GM19023 (cell line): ENCODE measurements around the gene MUC13.
A peak's percentile ranks its signal among the peaks of the same experiment; 100 is the strongest.

ENCODE experiments used
- ATAC-seq: cut with Tn5 transposase; IDR thresholded peaks from one replicate; pipeline ENCODE4 v1.9.1; 2021; ENCODE audit warnings: mild to moderate bottlenecking, moderate library complexity; ENCODE audit not compliant: unreplicated experiment

The MUC13 gene

GRCh38 chr3:124904835-124905492 is 29.6 kb downstream of the MUC13 start:
- no peak for ATAC-seq

- no peak for ATAC-seq
Observed at GRCh38 chr3:124903896-124904834, 30.4 kb downstream of the MUC13 start.

GRCh38 chr3:124896824-124897526 is 37.6 kb downstream of the MUC13 start:
- no peak for ATAC-seq

- no peak for ATAC-seq
Observed at GRCh38 chr3:124895756-124896155, 38.8 kb downstream of the MUC13 start.

- no peak for ATAC-seq
Observed at GRCh38 chr3:124893526-124893925, 41.0 kb downstream of the MUC13 start.

- ATAC-seq = no peak
Observed at GRCh38 chr3:124890573-124891190, 43.9 kb downstream of the MUC13 start.

- no peak for ATAC-seq
Observed at GRCh38 chr3:124888482-124889441, 45.8 kb downstream of the MUC13 start.

GRCh38 chr3:124887932-124888298 is 46.6 kb downstream of the MUC13 start:
- no peak for ATAC-seq

GRCh38 chr3:124887177-124887931 is 47.2 kb downstream of the MUC13 start, which contains the start of gene ITGB5:
Gene ITGB5, minus strand, starts transcription at chr3:124887365. Its CDS starts 365 bp downstream, at chr3:124887000.
- peak; percentile 61 for ATAC-seq

- ATAC-seq = peak; percentile 51
Observed at GRCh38 chr3:124886168-124887056, 48.1 kb downstream of the MUC13 start.

- no peak for ATAC-seq
Observed at GRCh38 chr3:124885466-124886167, 48.9 kb downstream of the MUC13 start.

- no peak for ATAC-seq
Observed at GRCh38 chr3:124884474-124885101, 50.0 kb downstream of the MUC13 start.

- ATAC-seq = no peak
Observed at GRCh38 chr3:124883766-124884473, 50.6 kb downstream of the MUC13 start.

- no peak for ATAC-seq
Observed at GRCh38 chr3:124882816-124883747, 51.5 kb downstream of the MUC13 start.

- no peak for ATAC-seq
Observed at GRCh38 chr3:124881976-124882697, 52.4 kb downstream of the MUC13 start.
